Upper lobe of left lung (tissue), 4 donors: ENCODE results near the gene SH3BGRL2.

Experiments
- POLR2AphosphoS5 ChIP-seq, 2 donors: sonication (generic); formaldehyde crosslinking; IDR thresholded peaks; one replicate each; pipeline ENCODE4 v1.5.1; 2017; ENCODE audit warnings: antibody characterized with exemption in 2 of 2
- TF ChIP-seq, protein P1 (sequence below), 6 experiments: fragments of 450-650 bp in 4 of 6; fragments of 200-600 bp in 2 of 6; sonication (generic) in 2 of 6; IDR thresholded peaks; one replicate each; pipeline ENCODE4 v1.5.1; 2016 to 2019; ENCODE audit warnings: antibody characterized with exemption in 6 of 6

DNA sequence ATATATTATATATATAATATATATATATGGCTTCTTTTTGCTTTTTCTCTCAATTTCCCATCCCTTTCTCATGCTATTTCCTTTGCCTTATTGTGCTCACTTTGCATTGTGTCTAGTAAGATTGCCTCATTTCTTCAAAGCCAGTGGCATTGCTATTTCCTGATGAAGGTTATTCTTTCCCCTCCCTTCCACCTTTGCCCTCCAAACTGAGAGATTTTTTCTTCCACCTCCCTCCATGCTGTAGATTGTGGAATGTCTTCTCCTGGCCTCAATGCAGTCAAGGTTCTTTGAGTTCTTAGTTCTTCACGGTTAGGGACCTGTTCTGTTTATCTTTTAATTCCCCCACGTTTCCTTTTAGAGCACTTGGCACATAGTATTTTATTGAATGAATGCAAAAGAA, 17.2 kb downstream of the SH3BGRL2 start:
- TF ChIP-seq, protein P1, sequence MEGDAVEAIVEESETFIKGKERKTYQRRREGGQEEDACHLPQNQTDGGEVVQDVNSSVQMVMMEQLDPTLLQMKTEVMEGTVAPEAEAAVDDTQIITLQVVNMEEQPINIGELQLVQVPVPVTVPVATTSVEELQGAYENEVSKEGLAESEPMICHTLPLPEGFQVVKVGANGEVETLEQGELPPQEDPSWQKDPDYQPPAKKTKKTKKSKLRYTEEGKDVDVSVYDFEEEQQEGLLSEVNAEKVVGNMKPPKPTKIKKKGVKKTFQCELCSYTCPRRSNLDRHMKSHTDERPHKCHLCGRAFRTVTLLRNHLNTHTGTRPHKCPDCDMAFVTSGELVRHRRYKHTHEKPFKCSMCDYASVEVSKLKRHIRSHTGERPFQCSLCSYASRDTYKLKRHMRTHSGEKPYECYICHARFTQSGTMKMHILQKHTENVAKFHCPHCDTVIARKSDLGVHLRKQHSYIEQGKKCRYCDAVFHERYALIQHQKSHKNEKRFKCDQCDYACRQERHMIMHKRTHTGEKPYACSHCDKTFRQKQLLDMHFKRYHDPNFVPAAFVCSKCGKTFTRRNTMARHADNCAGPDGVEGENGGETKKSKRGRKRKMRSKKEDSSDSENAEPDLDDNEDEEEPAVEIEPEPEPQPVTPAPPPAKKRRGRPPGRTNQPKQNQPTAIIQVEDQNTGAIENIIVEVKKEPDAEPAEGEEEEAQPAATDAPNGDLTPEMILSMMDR (IDR thresholded peaks at IDR 0.05), result no peak
- no peak for TF ChIP-seq POLR2AphosphoS5 (IDR thresholded peaks at IDR 0.05)
